ENCODE measurements around the gene PDK2. TPM values are rescaled to one million over a fixed set of nuclear protein-coding genes. Genes with fewer than 3 reads are reported as not detected.

PDK2 gene
- total RNA-seq, 1 donor from 2014 or later = 17.2 TPM

- intact Hi-C loops (cut with micrococcal nuclease) = loop anchor here (10.0 kb wide), 1 partner anchor 978 kb away; the partner anchor contains the start of gene SPAG9
Observed at GRCh38 chr17:50146927-50147665, 51.9 kb downstream of the PDK2 start.

GRCh38 chr17:50147841-50148225 is 52.7 kb downstream of the PDK2 start:
- intact Hi-C loops (cut with micrococcal nuclease) = loop anchor here (10.0 kb wide), 1 partner anchor 977 kb away; the partner anchor contains the start of gene SPAG9

- intact Hi-C loops (cut with micrococcal nuclease) = loop anchor here (10.0 kb wide), 1 partner anchor 976 kb away; the partner anchor contains the start of gene SPAG9
Observed at GRCh38 chr17:50148226-50149090, 53.3 kb downstream of the PDK2 start.

GRCh38 chr17:50149091-50149416 is 53.9 kb downstream of the PDK2 start:
- intact Hi-C loops (cut with micrococcal nuclease) = loop anchor here (10.0 kb wide), 1 partner anchor 976 kb away; the partner anchor contains the start of gene SPAG9

DNA sequence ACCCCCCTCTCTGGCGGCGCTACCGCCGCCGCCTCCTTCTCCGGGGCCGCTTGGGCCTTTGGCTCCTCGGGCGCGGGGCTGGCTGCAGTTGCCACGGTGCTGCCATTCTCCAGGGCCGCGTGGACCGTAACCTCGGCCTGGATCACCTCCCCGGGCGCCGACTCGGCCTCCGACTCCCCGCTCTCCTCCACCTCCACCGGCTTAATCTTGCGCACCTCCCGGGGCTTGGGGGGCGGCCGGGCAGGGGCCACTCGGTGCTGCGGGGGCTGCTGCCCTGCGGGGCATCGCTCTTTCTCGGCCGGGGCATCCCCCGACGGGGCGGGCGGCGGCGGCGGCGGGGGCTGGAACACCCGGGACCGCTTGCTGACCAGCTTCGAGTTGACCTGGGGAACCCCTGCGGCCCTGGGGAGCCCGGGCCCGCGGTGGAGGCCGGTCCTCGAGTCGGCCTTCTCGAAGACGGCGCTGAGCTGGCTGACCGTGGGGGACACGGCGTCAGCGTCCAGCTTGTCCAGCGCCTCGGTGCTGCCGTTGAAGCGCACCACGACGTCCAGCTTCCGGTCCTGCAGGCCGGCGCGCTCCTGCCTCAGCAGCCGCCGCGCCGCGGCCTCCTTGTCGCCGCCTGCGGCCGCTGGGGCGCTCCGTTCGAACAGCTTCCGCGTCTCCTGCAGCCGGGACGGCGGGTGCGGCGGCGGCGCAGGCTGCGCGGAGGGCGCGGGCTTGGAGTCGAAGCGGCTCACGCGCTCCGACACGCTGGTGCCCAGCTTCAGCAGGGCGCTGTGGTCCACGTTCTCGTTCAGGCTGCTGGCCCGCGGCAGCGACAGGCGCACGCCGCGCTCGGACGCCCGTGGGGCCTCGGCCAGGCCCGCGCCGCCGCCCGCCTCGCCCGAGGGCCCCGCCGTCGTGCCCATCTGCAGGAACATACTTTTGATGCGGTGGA is 54.5 kb downstream of the PDK2 start:
- intact Hi-C loops (cut with micrococcal nuclease) = loop anchor here (10.0 kb wide), 1 partner anchor 975 kb away; the partner anchor contains the start of gene SPAG9

GRCh38 chr17:50150354-50151040 is 55.3 kb downstream of the PDK2 start, which contains the start of gene PPP1R9B:
Gene PPP1R9B (minus strand): TSS chr17:50150677. CDS start chr17:50150513, 164 bp downstream.
- intact Hi-C loops (cut with micrococcal nuclease) = loop anchor here (1.0 kb wide), 3 partner anchors 10 to 55 kb away; partner anchors contain the start of gene PDK2

DNA sequence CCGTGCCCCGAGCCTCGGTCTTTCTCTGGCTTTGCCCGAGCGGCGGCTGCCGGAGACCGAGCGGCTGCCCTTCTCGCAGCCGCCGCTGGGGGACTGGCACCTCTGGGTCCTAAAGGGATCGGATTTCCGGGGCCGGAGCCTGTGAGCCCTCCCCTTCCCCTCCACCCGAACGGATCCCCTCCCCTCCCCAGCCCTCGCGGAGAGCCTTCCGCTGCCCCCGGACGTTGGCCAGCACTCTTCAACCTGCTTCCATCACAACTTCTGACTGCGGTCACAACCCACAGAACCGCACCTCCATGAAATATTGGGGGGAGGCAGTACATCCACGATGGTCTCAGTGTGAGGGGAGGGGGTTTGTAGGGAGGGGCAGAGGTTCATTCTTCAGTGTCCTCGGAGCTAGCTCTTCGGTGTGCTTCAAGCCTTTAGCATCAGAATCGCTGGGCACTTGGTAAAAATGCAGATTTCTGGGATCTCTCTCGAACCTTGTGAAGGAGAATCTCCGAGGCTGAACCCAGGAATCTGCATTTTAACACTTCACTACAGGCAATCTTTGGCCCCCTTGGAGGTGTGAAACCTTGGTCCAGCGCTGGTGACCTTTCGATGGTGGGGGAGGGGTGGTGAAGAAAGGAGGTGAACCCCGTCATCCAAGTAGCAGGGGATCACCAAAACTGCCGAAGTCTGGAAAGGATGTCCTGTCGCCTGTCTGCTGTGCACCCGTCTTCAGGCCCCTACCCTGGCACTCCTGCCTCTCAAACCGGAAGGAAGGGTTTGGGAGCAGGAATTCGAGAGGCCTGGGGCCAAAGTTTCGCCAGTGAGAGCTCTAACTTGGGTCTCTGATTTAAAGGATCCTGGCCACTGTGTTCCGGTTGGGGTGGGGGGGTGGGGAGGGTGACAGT is 56.1 kb downstream of the PDK2 start:
- intact Hi-C loops (cut with micrococcal nuclease) = loop anchor here (1.0 kb wide), 3 partner anchors 10 to 56 kb away; partner anchors contain the start of gene PDK2

- intact Hi-C loops (cut with micrococcal nuclease) = loop anchor here (1.0 kb wide), 3 partner anchors 9 to 57 kb away; partner anchors contain the start of gene PDK2
Observed at GRCh38 chr17:50151937-50152547, 56.9 kb downstream of the PDK2 start.

DNA sequence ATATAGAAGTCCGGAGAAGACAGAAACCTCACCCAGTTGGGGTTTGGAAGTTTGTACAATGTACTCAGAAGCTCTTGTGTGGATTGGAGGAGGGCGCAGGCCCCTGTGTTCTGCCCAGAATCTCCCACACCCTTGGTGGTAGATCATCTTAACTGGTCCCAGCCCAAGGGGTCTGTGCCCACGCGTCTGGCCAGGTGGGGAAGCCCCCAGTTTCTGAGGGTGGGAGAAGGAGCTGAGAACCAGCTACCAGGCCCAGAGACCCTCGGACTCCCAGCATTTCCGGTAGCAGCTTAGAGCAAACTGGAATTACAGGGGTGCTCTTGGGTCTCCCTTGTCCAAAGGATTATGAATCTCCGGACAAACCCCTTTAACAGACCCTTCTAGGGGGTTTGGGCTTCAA is 57.6 kb downstream of the PDK2 start:
- intact Hi-C loops (cut with micrococcal nuclease) = no loop called here

GRCh38 chr17:50153650-50154575 is 58.8 kb downstream of the PDK2 start:
- intact Hi-C loops (cut with micrococcal nuclease) = no loop called here

DNA sequence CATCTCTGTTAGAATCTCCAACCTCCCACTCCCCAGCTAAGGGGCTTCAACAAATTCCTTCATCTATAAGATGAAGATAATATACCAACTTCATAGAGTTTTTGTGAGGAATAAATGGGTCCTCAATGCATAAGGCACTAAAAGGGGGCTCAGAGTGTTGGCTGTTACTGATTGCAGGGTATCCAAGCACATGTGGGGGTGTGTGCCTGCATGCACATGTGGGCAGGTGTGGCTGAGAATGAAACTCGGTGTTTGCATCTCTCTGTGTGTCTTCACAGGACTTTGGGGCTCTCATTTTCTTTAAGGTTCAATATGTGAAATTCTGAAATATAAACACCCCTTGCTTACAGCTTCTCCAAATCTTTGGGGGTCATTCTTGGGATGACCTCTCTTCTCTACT is 59.5 kb downstream of the PDK2 start:
- intact Hi-C loops (cut with micrococcal nuclease) = no loop called here

GRCh38 chr17:50155115-50155819 is 60.1 kb downstream of the PDK2 start:
- intact Hi-C loops (cut with micrococcal nuclease) = no loop called here

DNA sequence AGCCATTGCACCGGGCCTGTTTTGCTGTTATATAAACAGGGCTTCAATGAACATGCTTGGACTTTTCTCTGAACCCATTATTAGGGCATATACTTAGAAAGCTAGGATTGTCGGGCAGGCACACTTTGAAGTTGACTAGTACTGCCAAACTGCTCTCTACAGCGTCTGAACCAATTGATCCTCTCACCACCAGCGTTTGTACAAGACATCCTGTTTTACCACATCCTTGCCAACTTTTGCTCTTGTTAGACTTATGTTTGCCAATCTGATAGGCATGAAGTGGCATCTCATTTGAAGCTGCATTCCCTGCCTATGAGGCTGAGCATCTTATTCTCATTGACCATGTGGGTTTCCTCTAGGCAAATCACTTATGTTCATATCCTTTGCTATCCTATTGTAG is 62.7 kb downstream of the PDK2 start:
- intact Hi-C loops (cut with micrococcal nuclease) = no loop called here

GRCh38 chr17:50161023-50161910 is 66.1 kb downstream of the PDK2 start:
- intact Hi-C loops (cut with micrococcal nuclease) = loop anchor here (1.0 to 2.0 kb wide), 3 partner anchors 10 to 44 kb away; no protein-coding TSS in a partner anchor
